IMR-90 (cell line): Measurements from ENCODE around the gene BTBD2. TPM values are rescaled to one million over a fixed set of nuclear protein-coding genes. Genes with fewer than 3 reads are reported as not detected.
A peak's percentile ranks its signal among the peaks of the same experiment; 100 is the strongest.

Source experiments
- ATAC-seq: fragments of 200-7000 bp; cut with Tn5 transposase; 2 replicates; pipeline ENCODE4 v1.9.1; 2020; ENCODE audit warnings: low read depth, mild to moderate bottlenecking, moderate library complexity
- BruUV-seq: library from RNA; stranded (reverse); fragments of 400-500 nt; replicated peaks from 2 replicates; lab custom pipeline; 2021; lab: Mats Ljungman, UMichigan
- CTCF ChIA-PET: fragments of 300-600 bp; formaldehyde crosslinking; extraction: SDS; loops from one replicate; lab custom pipeline; 2021; ENCODE audit warnings: antibody characterized with exemption; lab: Yijun Ruan, JAX
- POLR2A ChIA-PET: fragments of 300-600 bp; sonication (Branson Sonifier 250); formaldehyde crosslinking; loops from one replicate; lab custom pipeline; 2022; ENCODE audit warnings: antibody characterized with exemption; ENCODE audit not compliant: unreplicated experiment; lab: Charles Lee
- DNase-seq: peaks from one replicate; pipeline ENCODE4 v3.0.0; 2013
- H2AFZ ChIP-seq: replicated peaks from 2 replicates; pipeline ENCODE3; 2013; ENCODE audit warnings: low read length, mild to moderate bottlenecking; ENCODE audit not compliant: poor library complexity
- H2AK5ac ChIP-seq: 2 replicates; pipeline ENCODE4 v1.6.1; 2013; ENCODE audit warnings: low read depth, low read length, inconsistent platforms
- H2AK9ac ChIP-seq: replicated peaks from 2 replicates; pipeline ENCODE3; 2013; ENCODE audit warnings: mild to moderate bottlenecking, low read depth, low read length, moderate library complexity; ENCODE audit not compliant: poor library complexity
- H2BK120ac ChIP-seq: 2 replicates; pipeline ENCODE4 v1.6.1; 2013; ENCODE audit warnings: low read depth, low read length, inconsistent platforms
- H2BK15ac ChIP-seq: 3 replicates; pipeline ENCODE4 v1.6.1; 2013; ENCODE audit warnings: low read depth, low read length, inconsistent platforms
- H2BK20ac ChIP-seq: 2 replicates; pipeline ENCODE4 v1.6.1; 2013; ENCODE audit warnings: low read depth, mild to moderate bottlenecking, inconsistent platforms, low read length, moderate library complexity
- H2BK5ac ChIP-seq: 2 replicates; pipeline ENCODE4 v1.6.1; 2013; ENCODE audit warnings: mild to moderate bottlenecking, low read depth, low read length, inconsistent platforms; ENCODE audit not compliant: poor library complexity, severe bottlenecking
- H3K14ac ChIP-seq: replicated peaks from 2 replicates; pipeline ENCODE4 v1.6.1; 2013; ENCODE audit warnings: low read depth, low read length, inconsistent platforms
- H3K18ac ChIP-seq: 2 replicates; pipeline ENCODE4 v1.6.1; 2013; ENCODE audit warnings: low read depth, low read length, control low read depth
- H3K23ac ChIP-seq: 2 replicates; pipeline ENCODE4 v1.6.1; 2013; ENCODE audit warnings: low read depth, low read length, inconsistent platforms
- H3K27ac ChIP-seq: 2 replicates; pipeline ENCODE4 v1.5.1; 2013; ENCODE audit warnings: mild to moderate bottlenecking, control low read depth, low read length; ENCODE audit not compliant: insufficient read depth
- H3K27me3 ChIP-seq: 2 replicates; pipeline ENCODE4 v1.6.1; 2013; ENCODE audit warnings: low read length; ENCODE audit not compliant: control insufficient read depth, insufficient read depth
- H3K36me3 ChIP-seq: 2 replicates; pipeline ENCODE4 v1.6.1; 2013; ENCODE audit warnings: low read length, mixed read lengths; ENCODE audit not compliant: control insufficient read depth, insufficient read depth
- H3K4ac ChIP-seq: 2 replicates; pipeline ENCODE4 v1.6.1; 2013; ENCODE audit warnings: low read depth, low read length, inconsistent platforms
- H3K4me1 ChIP-seq: 2 replicates; pipeline ENCODE4 v1.6.1; 2013; ENCODE audit warnings: low read length, mixed read lengths; ENCODE audit not compliant: control insufficient read depth, insufficient read depth
- H3K4me2 ChIP-seq: 2 replicates; pipeline ENCODE4 v1.6.1; 2013; ENCODE audit warnings: low read depth, mild to moderate bottlenecking, control low read depth, low read length, moderate library complexity
- H3K4me3 ChIP-seq: 2 replicates; pipeline ENCODE4 v1.5.1; 2013; ENCODE audit warnings: low read depth, mild to moderate bottlenecking, control low read depth, low read length, moderate library complexity; ENCODE audit not compliant: insufficient read depth
- H3K56ac ChIP-seq: 2 replicates; pipeline ENCODE4 v1.6.1; 2013; ENCODE audit warnings: low read length, inconsistent platforms; ENCODE audit not compliant: insufficient read depth; ENCODE audit errors: extremely low read depth
- H3K79me1 ChIP-seq, 2 experiments: 2 replicates each; pipeline ENCODE4 v1.6.1; 2013; ENCODE audit warnings: low read length in 2 of 2, inconsistent platforms in 1 of 2, low read depth in 1 of 2
- H3K9ac ChIP-seq: 2 replicates; pipeline ENCODE4 v1.6.1; 2013; ENCODE audit warnings: low read depth, low read length, control low read depth
- H3K9me1 ChIP-seq: 2 replicates; pipeline ENCODE4 v1.6.1; 2013; ENCODE audit warnings: low read length, inconsistent platforms; ENCODE audit not compliant: insufficient read depth
- H3K9me3 ChIP-seq: 2 replicates; pipeline ENCODE4 v1.6.1; 2013; ENCODE audit warnings: low read length; ENCODE audit not compliant: control insufficient read depth, insufficient read depth
- H4K20me1 ChIP-seq: 2 replicates; pipeline ENCODE4 v1.6.1; 2013; ENCODE audit warnings: low read length, inconsistent platforms; ENCODE audit not compliant: insufficient read depth
- H4K5ac ChIP-seq: 2 replicates; pipeline ENCODE4 v1.6.1; 2013; ENCODE audit warnings: mild to moderate bottlenecking, low read depth, low read length, control low read depth
- H4K8ac ChIP-seq, 2 experiments: 2 replicates each; pipeline ENCODE4 v1.6.1; 2013; ENCODE audit warnings: low read depth in 2 of 2, low read length in 2 of 2, control low read depth in 1 of 2, inconsistent platforms in 1 of 2
- H4K91ac ChIP-seq: 2 replicates; pipeline ENCODE4 v1.6.1; 2013; ENCODE audit warnings: low read depth, low read length, inconsistent platforms; ENCODE audit not compliant: insufficient read depth
- CEBPB ChIP-seq: IDR thresholded peaks from 2 replicates; pipeline ENCODE4 v1.6.1; 2012; ENCODE audit warnings: low read depth, low read length, improper control_type of control experiment
- CHD1 ChIP-seq: IDR thresholded peaks from 2 replicates; pipeline ENCODE4 v1.6.1; 2012; ENCODE audit warnings: low read depth, low read length, improper control_type of control experiment
- FOS ChIP-seq: fragments of 150-350 bp; IDR thresholded peaks from 2 replicates; pipeline ENCODE4 v1.6.1; 2016; ENCODE audit warnings: low read depth, low read length
- MAZ ChIP-seq: IDR thresholded peaks from 2 replicates; pipeline ENCODE4 v1.6.1; 2012; ENCODE audit warnings: low read depth, mild to moderate bottlenecking, low read length, improper control_type of control experiment, moderate library complexity, borderline replicate concordance
- MXI1 ChIP-seq: IDR thresholded peaks from 2 replicates; pipeline ENCODE4 v1.6.1; 2012; ENCODE audit warnings: low read depth, mild to moderate bottlenecking, low read length, moderate library complexity, borderline replicate concordance
- POLR2A ChIP-seq: IDR thresholded peaks from 2 replicates; pipeline ENCODE4 v1.6.1; 2012; ENCODE audit warnings: mild to moderate bottlenecking, low read depth, low read length
- RAD21 ChIP-seq: IDR thresholded peaks from 2 replicates; pipeline ENCODE4 v1.6.1; 2012; ENCODE audit warnings: low read length, improper control_type of control experiment
- RCOR1 ChIP-seq: IDR thresholded peaks from 2 replicates; pipeline ENCODE4 v1.6.1; 2012; ENCODE audit warnings: mild to moderate bottlenecking, low read length, improper control_type of control experiment; ENCODE audit not compliant: insufficient replicate concordance
- RFX5 ChIP-seq: IDR thresholded peaks from 2 replicates; pipeline ENCODE4 v1.8.0; 2012; ENCODE audit warnings: low read depth, mild to moderate bottlenecking, low read length, moderate library complexity
- SMC3 ChIP-seq: fragments of 150-350 bp; IDR thresholded peaks from 2 replicates; pipeline ENCODE4 v1.6.1; 2016; ENCODE audit warnings: low read depth, mild to moderate bottlenecking, antibody characterized with exemption, low read length, moderate library complexity
- WGBS, 2 experiments: methylation state at CpG; one replicate each; pipeline versions ENCODE4 v1.1.5 to v1.1.7; 2013; ENCODE audit warnings: missing lambda C conversion rate in 2 of 2; ENCODE audit not compliant: insufficient read length in 1 of 2; ENCODE audit errors: extremely low coverage in 2 of 2; 5-methylcytosine and 5-hydroxymethylcytosine counted together
- dilution Hi-C: fragments of 300-500 bp; cut with HindIII; formaldehyde crosslinking; loops from one replicate; pipeline ENCODE4 v1.14.3; 2018; ENCODE audit warnings: low sequenced_read_pairs; ENCODE audit not compliant: unreplicated experiment
- in situ Hi-C: fragments of 300-500 bp; cut with MboI; formaldehyde crosslinking; loops from 3 replicates; pipeline ENCODE4 v1.14.3; 2019; ENCODE audit warnings: low sequenced_read_pairs, inconsistent platforms, mixed read lengths
- intact Hi-C: fragments of 100-400 bp; cut with micrococcal nuclease; formaldehyde crosslinking; loops from 2 replicates; pipeline ENCODE4 v1.10.0; 2022
- polyA plus RNA-seq, 3 experiments: library from polyadenylated mRNA; depleted of rRNA; stranded (reverse); fragments of >200 nt; gene quantifications; 2 replicates each; pipeline ENCODE4 v1.2.3, GENCODE V29; 2012; ENCODE audit warnings: low replicate concordance in 1 of 3
- total RNA-seq: library from RNA; depleted of rRNA; stranded (reverse); fragments of >200 nt; gene quantifications from 2 replicates; pipeline ENCODE4 v1.2.3, GENCODE V29; 2012
- TF ChIP-seq, protein P1 (sequence below): fragments of 150-350 bp; IDR thresholded peaks from 2 replicates; pipeline ENCODE4 v1.6.1; 2016; ENCODE audit warnings: low read depth, mild to moderate bottlenecking, low read length, moderate library complexity, borderline replicate concordance
- TF ChIP-seq, protein P2 (sequence below): fragments of 150-350 bp; IDR thresholded peaks from 2 replicates; pipeline ENCODE4 v1.6.1; 2017; ENCODE audit warnings: mild to moderate bottlenecking, antibody characterized with exemption, low read length, low read depth
- TF ChIP-seq, protein P3 (sequence below): conservative IDR thresholded peaks from 2 replicates; pipeline ENCODE4 v1.5.1; 2012; ENCODE audit warnings: mild to moderate bottlenecking, low read depth, low read length, improper control_type of control experiment

Gene BTBD2
- total and polyA plus RNA-seq, 2 of the 4 experiments (the other 2 are of a cell fraction): 24.4 to 65.7 TPM

DNA sequence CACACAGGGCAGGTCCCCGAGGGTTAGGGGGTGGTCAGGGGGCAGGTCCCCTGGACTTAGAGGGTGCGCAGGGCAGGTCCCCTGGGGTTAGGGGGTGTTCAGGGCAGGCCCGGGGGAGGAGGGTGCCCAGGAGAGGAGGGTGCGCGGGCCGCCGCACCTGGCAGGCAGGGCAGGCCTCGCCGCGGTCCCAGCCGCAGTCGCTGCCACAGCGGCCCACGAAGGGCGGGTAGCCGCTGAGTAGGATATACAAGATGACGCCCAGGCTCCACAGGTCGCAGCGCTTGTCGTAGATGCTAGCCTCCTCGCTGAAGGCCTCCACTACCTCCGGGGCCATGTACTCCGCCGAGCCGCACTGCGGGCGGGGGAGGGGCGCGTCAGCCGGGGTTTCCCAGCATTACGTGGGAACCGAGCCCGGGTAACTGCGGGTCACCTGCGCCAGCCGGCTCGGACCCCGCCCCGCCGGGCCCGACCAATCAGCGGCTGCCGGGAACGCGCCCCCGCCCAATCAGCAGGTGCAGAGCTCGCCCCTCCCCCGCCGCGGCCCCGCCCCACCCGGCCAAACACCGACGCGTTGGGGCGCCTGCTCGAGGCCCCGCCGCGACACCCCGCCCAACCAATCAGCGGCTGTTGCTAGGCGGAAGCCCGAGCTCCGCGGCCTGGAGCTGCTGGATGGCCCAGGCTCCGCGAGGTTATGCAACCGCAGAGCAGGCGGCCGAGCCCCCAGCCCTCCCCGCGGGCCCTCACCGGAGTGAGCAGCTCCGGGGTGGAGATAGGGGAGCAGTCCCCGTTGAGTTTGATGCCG lies 26.4 kb upstream of the BTBD2 start:
- Histone ChIP-seq H3K4ac (peak overlapping the region; percentile 83), H4K5ac (peak overlapping the region; percentile 74), H3K56ac (no peak overlapping the region), H2AK5ac (peak overlapping the region; percentile 59), H3K79me1 (peaks cover 5 to 35% of the 10 kb centered on the region in 2 experiments; a peak in 3 of 4 replicates), H3K9ac (peak overlapping the region; percentile 60), H2AFZ (peak overlapping the region; percentile 91), H3K18ac (peak overlapping the region; percentile 14; the same call in 1 of the 2 replicates), H3K27me3 (no peaks in the 10 kb centered on the region), H3K36me3 (peaks cover 54% of the 10 kb centered on the region), H4K20me1 (peaks cover 25% of the 10 kb centered on the region), H3K4me1 (peaks cover 14% of the 10 kb centered on the region), H3K23ac (no peak overlapping the region), H2BK5ac (peak overlapping the region; percentile 53), H3K9me1 (0 out of 2 replicates have a peak, but pooled peaks cover 4% of the 10 kb centered on the region), H3K4me2 (peak overlapping the region; percentile 23), H2AK9ac (peak overlapping the region; percentile 99), H3K9me3 (no peaks in the 10 kb centered on the region), H4K8ac (peak overlapping the region; percentile 90 to 99), H2BK120ac (peak overlapping the region; percentile 70; the same call in 1 of the 2 replicates), H3K14ac (peak overlapping the region; percentile 76), H2BK15ac (no peak overlapping the region), H3K27ac (peak overlapping the region; percentile 51; the same call in 1 of the 2 replicates), H3K4me3 (no peak overlapping the region), H2BK20ac (no peak overlapping the region; the same call in 1 of the 2 replicates), H4K91ac (peak overlapping the region; percentile 72)
- ATAC-seq (peak; percentile 98), DNase-seq (peak; percentile 85)
- in situ Hi-C loops: no loop called here
- TF ChIP-seq POLR2A (no peak), SMC3 (no peak), CEBPB (peak; percentile 94), RAD21 (no peak), MXI1 (no peak), CHD1 (no peak), FOS (no peak), RCOR1 (no peak), RFX5 (peak; percentile 98), MAZ (peak; percentile 65; the same call in 1 of the 2 replicates)
- TF ChIP-seq, protein P1, sequence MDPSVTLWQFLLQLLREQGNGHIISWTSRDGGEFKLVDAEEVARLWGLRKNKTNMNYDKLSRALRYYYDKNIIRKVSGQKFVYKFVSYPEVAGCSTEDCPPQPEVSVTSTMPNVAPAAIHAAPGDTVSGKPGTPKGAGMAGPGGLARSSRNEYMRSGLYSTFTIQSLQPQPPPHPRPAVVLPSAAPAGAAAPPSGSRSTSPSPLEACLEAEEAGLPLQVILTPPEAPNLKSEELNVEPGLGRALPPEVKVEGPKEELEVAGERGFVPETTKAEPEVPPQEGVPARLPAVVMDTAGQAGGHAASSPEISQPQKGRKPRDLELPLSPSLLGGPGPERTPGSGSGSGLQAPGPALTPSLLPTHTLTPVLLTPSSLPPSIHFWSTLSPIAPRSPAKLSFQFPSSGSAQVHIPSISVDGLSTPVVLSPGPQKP: no peak
- TF ChIP-seq, protein P2, sequence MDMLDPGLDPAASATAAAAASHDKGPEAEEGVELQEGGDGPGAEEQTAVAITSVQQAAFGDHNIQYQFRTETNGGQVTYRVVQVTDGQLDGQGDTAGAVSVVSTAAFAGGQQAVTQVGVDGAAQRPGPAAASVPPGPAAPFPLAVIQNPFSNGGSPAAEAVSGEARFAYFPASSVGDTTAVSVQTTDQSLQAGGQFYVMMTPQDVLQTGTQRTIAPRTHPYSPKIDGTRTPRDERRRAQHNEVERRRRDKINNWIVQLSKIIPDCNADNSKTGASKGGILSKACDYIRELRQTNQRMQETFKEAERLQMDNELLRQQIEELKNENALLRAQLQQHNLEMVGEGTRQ: peak; percentile 4; the same call in 1 of the 2 replicates
- TF ChIP-seq, protein P3, sequence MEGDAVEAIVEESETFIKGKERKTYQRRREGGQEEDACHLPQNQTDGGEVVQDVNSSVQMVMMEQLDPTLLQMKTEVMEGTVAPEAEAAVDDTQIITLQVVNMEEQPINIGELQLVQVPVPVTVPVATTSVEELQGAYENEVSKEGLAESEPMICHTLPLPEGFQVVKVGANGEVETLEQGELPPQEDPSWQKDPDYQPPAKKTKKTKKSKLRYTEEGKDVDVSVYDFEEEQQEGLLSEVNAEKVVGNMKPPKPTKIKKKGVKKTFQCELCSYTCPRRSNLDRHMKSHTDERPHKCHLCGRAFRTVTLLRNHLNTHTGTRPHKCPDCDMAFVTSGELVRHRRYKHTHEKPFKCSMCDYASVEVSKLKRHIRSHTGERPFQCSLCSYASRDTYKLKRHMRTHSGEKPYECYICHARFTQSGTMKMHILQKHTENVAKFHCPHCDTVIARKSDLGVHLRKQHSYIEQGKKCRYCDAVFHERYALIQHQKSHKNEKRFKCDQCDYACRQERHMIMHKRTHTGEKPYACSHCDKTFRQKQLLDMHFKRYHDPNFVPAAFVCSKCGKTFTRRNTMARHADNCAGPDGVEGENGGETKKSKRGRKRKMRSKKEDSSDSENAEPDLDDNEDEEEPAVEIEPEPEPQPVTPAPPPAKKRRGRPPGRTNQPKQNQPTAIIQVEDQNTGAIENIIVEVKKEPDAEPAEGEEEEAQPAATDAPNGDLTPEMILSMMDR: no peak
- POLR2A ChIA-PET: no interaction called here
- 53% methylated on average over 25 of the region's 77 CpGs; no CpG with 5 or more reads in 1 of the 2 experiments for WGBS, 2 experiments
- BruUV-seq: no TSS peak
- CTCF ChIA-PET: no interaction called here
- intact Hi-C loops: no loop called here
- dilution Hi-C loops: no loop called here
